ENCODE data around the gene PPFIBP1.

PPFIBP1 gene

DNA sequence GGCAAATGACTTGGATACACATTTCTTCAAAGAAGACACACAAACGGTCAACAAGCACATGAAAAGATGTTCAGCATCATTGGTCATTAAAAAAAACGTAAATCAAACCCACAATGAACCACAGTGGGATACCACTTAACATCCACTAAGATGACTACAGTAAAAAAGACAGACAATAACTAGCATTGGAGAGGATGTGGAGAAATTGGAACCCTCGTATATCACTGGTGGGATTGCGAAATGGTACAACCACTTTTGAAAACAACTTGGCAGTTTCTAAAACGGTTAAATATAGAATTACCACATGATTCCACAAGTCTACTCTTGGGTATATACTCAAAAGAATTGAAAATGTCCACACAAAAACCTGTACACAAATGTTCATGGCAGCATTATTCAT, 25.2 kb upstream of the PPFIBP1 start:
- no peak overlapping the region for H3K27ac ChIP-seq (ENCODE audit: low read length)
- H3K4me1 ChIP-seq (ENCODE audit: control insufficient read depth, low read depth, low read length): no peaks in the 10 kb centered on the region
- no peak overlapping the region for H3K9ac ChIP-seq (ENCODE audit: low read length)
- H3K27me3 ChIP-seq (ENCODE audit: control insufficient read depth, insufficient read depth, low read length): no peaks in the 10 kb centered on the region
- no peak overlapping the region for H3K4me3 ChIP-seq (ENCODE audit: low read length)
- no peaks in the 10 kb centered on the region for H3K36me3 ChIP-seq (ENCODE audit: control insufficient read depth, low read depth, low read length)
- H3K9me3 ChIP-seq (ENCODE audit: control insufficient read depth, low read depth, low read length): no peaks in the 10 kb centered on the region

DNA sequence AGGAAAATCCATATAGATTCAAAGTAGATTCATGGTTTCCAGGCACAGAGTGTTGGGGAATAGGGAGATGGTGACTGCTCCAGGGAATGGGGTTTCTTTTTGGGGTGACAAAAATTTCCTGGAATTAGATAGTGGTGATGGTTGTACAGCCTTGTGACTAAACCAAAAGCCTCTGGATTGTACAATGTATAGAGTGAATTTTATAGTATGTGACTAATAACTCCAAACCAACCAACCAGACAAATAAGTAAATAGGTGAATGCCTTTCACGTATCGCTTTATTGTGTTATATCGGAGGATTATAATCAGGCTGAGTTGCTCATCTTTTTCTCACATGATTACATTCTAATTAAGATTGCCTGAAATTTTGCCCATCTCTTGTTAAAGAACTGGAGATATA, 24.6 kb upstream of the PPFIBP1 start:
- H3K4me3 ChIP-seq (ENCODE audit: low read length): no peak overlapping the region
- no peak overlapping the region for H3K27ac ChIP-seq (ENCODE audit: low read length)
- no peaks in the 10 kb centered on the region for H3K27me3 ChIP-seq (ENCODE audit: control insufficient read depth, insufficient read depth, low read length)
- no peaks in the 10 kb centered on the region for H3K9me3 ChIP-seq (ENCODE audit: control insufficient read depth, low read depth, low read length)
- H3K4me1 ChIP-seq (ENCODE audit: control insufficient read depth, low read depth, low read length): no peaks in the 10 kb centered on the region
- H3K36me3 ChIP-seq (ENCODE audit: control insufficient read depth, low read depth, low read length): no peaks in the 10 kb centered on the region
- no peak overlapping the region for H3K9ac ChIP-seq (ENCODE audit: low read length)

DNA sequence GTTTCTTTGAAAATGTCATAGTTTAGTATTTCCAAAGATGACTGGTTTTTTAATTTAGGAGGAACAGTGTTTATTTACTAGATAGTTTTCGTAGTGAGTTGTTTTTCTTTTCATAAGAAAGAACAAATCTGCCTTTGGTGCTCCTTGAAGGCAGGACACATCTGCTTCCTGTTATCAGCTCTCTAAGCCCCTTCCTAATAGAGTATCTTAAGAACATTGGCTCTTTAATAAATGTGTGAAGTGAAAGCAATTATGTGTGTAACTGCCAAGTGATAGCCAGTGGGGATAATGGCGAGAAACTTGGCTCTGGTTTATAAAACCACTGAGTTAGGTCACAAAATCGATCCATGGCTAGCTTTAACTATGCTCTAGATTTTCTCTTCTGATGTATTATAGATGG, 23.5 kb upstream of the PPFIBP1 start:
- no peaks in the 10 kb centered on the region for H3K9me3 ChIP-seq (ENCODE audit: control insufficient read depth, low read depth, low read length)
- H3K27ac ChIP-seq (ENCODE audit: low read length): no peak overlapping the region
- H3K4me3 ChIP-seq (ENCODE audit: low read length): no peak overlapping the region
- H3K9ac ChIP-seq (ENCODE audit: low read length): no peak overlapping the region
- H3K36me3 ChIP-seq (ENCODE audit: control insufficient read depth, low read depth, low read length): no peaks in the 10 kb centered on the region
- no peaks in the 10 kb centered on the region for H3K4me1 ChIP-seq (ENCODE audit: control insufficient read depth, low read depth, low read length)
- H3K27me3 ChIP-seq (ENCODE audit: control insufficient read depth, insufficient read depth, low read length): no peaks in the 10 kb centered on the region

DNA sequence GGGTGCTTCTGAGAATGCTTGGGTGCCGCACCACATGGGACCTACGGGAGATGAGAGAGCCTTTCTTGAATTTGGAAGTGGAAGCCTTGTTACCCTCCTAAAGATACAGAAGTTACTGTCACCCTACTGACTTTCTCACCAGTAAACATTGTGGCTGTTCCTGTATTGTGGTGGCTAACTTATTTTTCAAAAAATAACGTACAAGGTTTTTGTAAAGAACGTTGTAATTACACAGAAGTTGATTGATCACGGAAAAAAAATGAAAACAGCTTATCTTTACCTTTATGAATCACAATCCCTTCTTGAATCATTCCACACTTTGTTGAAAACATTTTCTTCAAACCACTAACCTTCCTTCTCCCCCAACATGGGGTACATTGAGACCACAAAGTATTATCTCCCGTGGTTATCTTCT, 22.0 kb upstream of the PPFIBP1 start:
- no peak overlapping the region for H3K9ac ChIP-seq (ENCODE audit: low read length)
- H3K27ac ChIP-seq (ENCODE audit: low read length): no peak overlapping the region
- H3K4me1 ChIP-seq (ENCODE audit: control insufficient read depth, low read depth, low read length): no peaks in the 10 kb centered on the region
- H3K9me3 ChIP-seq (ENCODE audit: control insufficient read depth, low read depth, low read length): no peaks in the 10 kb centered on the region
- H3K4me3 ChIP-seq (ENCODE audit: low read length): no peak overlapping the region
- no peaks in the 10 kb centered on the region for H3K36me3 ChIP-seq (ENCODE audit: control insufficient read depth, low read depth, low read length)
- no peaks in the 10 kb centered on the region for H3K27me3 ChIP-seq (ENCODE audit: control insufficient read depth, insufficient read depth, low read length)

DNA sequence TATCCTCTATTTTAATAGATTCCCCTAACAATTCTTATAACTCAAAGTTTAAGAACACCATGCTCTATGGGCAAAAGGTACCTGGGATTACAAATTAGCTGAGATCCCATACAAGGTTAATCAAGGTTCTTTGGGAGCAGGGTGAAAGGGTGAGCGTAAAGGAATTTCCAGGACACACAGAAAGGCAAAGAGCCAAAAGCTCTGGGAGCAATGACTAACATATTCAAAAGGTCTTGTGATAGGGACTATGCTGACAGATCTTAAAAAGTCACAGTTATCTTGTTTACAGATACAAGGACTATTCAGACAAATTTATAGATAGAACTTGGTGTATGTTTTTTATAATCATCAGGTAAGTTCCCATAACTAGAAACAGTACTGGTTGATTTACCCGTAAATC, 19.5 kb upstream of the PPFIBP1 start:
- Histone ChIP-seq H3K4me3 (ENCODE audit: low read length) (no peak overlapping the region), H3K27me3 (ENCODE audit: control insufficient read depth, insufficient read depth, low read length) (no peaks in the 10 kb centered on the region), H3K4me1 (ENCODE audit: control insufficient read depth, low read depth, low read length) (no peaks in the 10 kb centered on the region), H3K36me3 (ENCODE audit: control insufficient read depth, low read depth, low read length) (no peaks in the 10 kb centered on the region), H3K27ac (ENCODE audit: low read length) (no peak overlapping the region), H3K9me3 (ENCODE audit: control insufficient read depth, low read depth, low read length) (no peaks in the 10 kb centered on the region), H3K9ac (ENCODE audit: low read length) (no peak overlapping the region)

DNA sequence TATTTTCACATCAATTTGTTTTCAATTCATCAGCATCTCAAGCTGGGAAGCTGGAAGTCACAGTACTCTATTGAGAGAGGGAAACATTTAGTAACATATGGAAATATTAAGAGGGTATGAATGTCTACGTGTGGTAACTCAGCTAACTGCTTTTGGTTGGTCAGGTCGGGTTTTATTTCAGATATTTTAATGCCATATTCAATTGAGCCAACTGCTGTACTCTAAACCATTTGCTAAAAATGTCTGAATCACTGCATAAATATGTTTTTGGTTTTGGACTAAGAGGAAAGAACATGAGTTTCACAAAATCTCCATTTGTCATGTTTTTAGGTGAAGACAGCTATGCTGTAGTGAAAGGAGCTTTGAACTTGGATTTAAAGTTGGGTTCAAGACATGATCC, 18.9 kb upstream of the PPFIBP1 start:
- Histone ChIP-seq H3K4me3 (ENCODE audit: low read length) (no peak overlapping the region), H3K27ac (ENCODE audit: low read length) (no peak overlapping the region), H3K9ac (ENCODE audit: low read length) (no peak overlapping the region), H3K27me3 (ENCODE audit: control insufficient read depth, insufficient read depth, low read length) (no peaks in the 10 kb centered on the region), H3K36me3 (ENCODE audit: control insufficient read depth, low read depth, low read length) (no peaks in the 10 kb centered on the region), H3K4me1 (ENCODE audit: control insufficient read depth, low read depth, low read length) (no peaks in the 10 kb centered on the region), H3K9me3 (ENCODE audit: control insufficient read depth, low read depth, low read length) (no peaks in the 10 kb centered on the region)

DNA sequence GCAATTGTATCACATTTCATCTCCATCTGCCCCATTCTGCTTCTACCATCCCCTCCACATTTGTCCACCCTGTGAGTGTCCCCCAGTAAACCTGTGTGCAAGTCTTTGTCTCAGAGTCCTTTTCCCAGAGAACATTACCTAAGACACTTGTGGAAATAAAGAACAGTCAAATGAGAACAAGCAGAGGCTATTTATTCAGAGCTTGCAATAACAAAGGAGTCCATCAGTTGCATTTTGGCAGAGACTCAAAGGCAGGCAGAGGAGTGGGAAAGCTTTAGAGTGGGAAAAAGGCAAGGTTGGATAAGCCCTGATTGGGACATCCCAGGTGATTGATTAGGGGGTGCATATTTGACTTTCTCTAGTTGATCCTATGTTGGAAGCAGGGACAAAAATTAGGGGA, 18.2 kb upstream of the PPFIBP1 start:
- no peaks in the 10 kb centered on the region for H3K36me3 ChIP-seq (ENCODE audit: control insufficient read depth, low read depth, low read length)
- H3K9me3 ChIP-seq (ENCODE audit: control insufficient read depth, low read depth, low read length): no peaks in the 10 kb centered on the region
- H3K4me3 ChIP-seq (ENCODE audit: low read length): no peak overlapping the region
- no peaks in the 10 kb centered on the region for H3K4me1 ChIP-seq (ENCODE audit: control insufficient read depth, low read depth, low read length)
- H3K27ac ChIP-seq (ENCODE audit: low read length): no peak overlapping the region
- H3K27me3 ChIP-seq (ENCODE audit: control insufficient read depth, insufficient read depth, low read length): no peaks in the 10 kb centered on the region
- no peak overlapping the region for H3K9ac ChIP-seq (ENCODE audit: low read length)

DNA sequence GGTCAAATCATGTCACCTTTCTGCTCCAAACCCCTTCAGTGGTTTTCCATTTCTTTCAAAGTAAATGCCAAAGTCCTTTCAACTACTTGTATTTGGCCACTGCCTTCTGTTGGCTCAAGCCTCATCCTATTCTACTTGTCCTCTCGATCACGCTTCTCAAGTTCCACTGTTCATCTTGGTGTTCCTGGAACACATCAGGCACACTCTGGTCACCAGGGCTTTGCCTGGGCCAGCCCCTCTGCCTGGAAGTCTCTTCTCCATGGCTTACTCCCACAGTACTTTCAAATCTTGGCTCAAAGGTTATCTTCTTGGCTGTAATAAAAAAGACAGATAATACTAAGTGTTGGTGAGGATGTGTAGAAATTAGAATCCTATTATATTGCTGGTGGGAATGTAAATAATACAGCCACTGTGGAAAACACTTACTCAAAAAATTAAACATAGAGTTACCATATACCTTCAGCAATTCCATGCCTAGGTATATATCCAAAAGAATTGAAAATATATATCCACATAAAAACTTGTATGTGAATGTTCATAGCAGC, 17.3 kb upstream of the PPFIBP1 start:
- Histone ChIP-seq H3K9me3 (ENCODE audit: control insufficient read depth, low read depth, low read length) (no peaks in the 10 kb centered on the region), H3K27ac (ENCODE audit: low read length) (no peak overlapping the region), H3K27me3 (ENCODE audit: control insufficient read depth, insufficient read depth, low read length) (no peaks in the 10 kb centered on the region), H3K4me3 (ENCODE audit: low read length) (no peak overlapping the region), H3K9ac (ENCODE audit: low read length) (no peak overlapping the region), H3K4me1 (ENCODE audit: control insufficient read depth, low read depth, low read length) (no peaks in the 10 kb centered on the region), H3K36me3 (ENCODE audit: control insufficient read depth, low read depth, low read length) (no peaks in the 10 kb centered on the region)

DNA sequence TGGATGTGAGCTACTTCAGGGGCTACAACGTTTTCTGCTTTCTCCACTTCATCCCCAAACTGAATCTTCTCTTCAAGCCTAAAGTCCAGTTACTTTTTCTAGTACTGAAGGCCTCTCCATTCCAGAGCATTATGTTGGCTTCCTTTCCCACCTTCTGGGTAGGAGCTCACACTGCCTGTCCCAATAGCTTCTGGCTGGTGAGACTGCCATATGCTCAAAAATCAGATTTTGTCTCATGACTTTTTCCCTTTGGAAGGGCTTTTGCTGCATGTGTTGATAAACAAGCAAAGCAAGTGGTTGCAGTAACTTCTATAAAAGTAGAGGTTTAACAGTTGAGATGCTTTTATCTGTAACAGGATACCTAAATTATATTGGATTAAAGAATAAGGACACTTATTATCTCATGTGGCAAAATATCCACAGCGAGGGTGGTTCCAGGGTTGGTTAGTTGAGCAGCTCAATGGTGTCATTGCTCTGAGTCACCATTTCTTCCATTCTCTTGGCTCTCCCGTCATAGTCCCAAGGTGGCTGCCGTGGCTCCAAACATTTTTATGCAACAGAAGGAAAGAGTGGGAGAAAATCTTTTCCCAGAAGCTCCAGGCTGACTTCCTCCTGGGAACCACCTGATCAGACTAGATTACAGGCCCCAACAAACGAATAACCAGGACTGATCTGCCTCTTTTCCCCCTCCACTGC, 15.1 kb upstream of the PPFIBP1 start:
- no peak overlapping the region for H3K9ac ChIP-seq (ENCODE audit: low read length)
- H3K27ac ChIP-seq (ENCODE audit: low read length): no peak overlapping the region
- H3K9me3 ChIP-seq (ENCODE audit: control insufficient read depth, low read depth, low read length): no peaks in the 10 kb centered on the region
- no peaks in the 10 kb centered on the region for H3K27me3 ChIP-seq (ENCODE audit: control insufficient read depth, insufficient read depth, low read length)
- H3K4me3 ChIP-seq (ENCODE audit: low read length): no peak overlapping the region
- no peaks in the 10 kb centered on the region for H3K4me1 ChIP-seq (ENCODE audit: control insufficient read depth, low read depth, low read length)
- no peaks in the 10 kb centered on the region for H3K36me3 ChIP-seq (ENCODE audit: control insufficient read depth, low read depth, low read length)

DNA sequence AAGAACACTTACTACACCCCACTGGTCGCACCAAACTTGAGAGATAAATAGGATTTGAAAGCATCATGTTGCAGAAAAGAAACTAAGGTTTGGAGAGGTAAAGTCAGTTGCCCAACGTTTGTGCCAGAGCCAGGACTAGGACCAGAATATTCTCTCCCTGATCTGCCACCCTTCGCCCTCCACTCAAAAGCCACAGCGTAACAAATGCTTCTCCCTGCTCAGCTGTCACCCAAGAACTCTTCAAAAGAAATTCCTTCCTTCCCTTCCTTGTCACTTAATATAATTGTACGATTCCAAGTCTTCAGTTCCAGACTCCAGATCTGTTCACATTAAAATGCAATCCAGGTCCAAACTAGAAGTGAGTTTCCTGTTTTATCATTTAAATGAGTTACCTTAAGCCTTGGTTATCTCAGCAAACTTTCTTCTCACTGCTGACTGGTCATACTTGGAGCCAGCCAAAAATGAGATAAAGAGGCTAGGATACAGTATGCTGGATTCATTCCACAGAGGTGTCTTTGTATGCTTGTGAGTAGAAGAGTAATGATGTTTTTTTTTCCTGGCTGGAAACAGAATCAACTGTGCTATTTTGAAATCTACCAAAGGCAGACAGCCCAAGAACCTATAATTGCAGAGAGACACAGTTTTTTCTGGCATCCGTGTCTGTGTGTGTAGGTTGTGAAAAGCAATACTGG, 12.8 kb upstream of the PPFIBP1 start:
- H3K27ac ChIP-seq (ENCODE audit: low read length): no peak overlapping the region
- no peaks in the 10 kb centered on the region for H3K27me3 ChIP-seq (ENCODE audit: control insufficient read depth, insufficient read depth, low read length)
- no peaks in the 10 kb centered on the region for H3K4me1 ChIP-seq (ENCODE audit: control insufficient read depth, low read depth, low read length)
- no peaks in the 10 kb centered on the region for H3K9me3 ChIP-seq (ENCODE audit: control insufficient read depth, low read depth, low read length)
- H3K4me3 ChIP-seq (ENCODE audit: low read length): no peak overlapping the region
- no peak overlapping the region for H3K9ac ChIP-seq (ENCODE audit: low read length)
- no peaks in the 10 kb centered on the region for H3K36me3 ChIP-seq (ENCODE audit: control insufficient read depth, low read depth, low read length)

DNA sequence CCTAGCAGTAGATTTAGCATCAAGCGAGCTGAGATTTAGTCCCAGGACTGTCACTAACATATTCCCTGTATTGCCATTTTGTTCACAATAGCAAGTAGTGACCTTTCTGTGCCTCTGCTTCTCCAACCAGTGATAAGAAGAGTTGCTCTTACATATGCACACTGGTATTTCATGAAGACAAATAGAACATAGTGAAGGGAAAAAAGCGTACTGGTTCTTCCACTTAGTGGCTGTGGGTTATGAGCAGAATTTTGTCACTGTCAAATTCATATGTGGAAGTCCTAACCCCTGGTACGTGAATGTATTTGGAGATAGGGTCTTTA, 12.3 kb upstream of the PPFIBP1 start:
- no peaks in the 10 kb centered on the region for H3K36me3 ChIP-seq (ENCODE audit: control insufficient read depth, low read depth, low read length)
- H3K27ac ChIP-seq (ENCODE audit: low read length): no peak overlapping the region
- H3K4me3 ChIP-seq (ENCODE audit: low read length): no peak overlapping the region
- H3K9me3 ChIP-seq (ENCODE audit: control insufficient read depth, low read depth, low read length): no peaks in the 10 kb centered on the region
- H3K27me3 ChIP-seq (ENCODE audit: control insufficient read depth, insufficient read depth, low read length): no peaks in the 10 kb centered on the region
- no peaks in the 10 kb centered on the region for H3K4me1 ChIP-seq (ENCODE audit: control insufficient read depth, low read depth, low read length)
- no peak overlapping the region for H3K9ac ChIP-seq (ENCODE audit: low read length)
